HepG2 (cell line): ENCODE measurements around the gene CMIP. TPM values are rescaled to one million over a fixed set of nuclear protein-coding genes. Genes with fewer than 3 reads are reported as not detected.

Source experiments
- CBX5 ChIP-seq: sonication (generic); formaldehyde crosslinking; IDR thresholded peaks from 2 replicates; pipeline ENCODE4 v1.4.0; 2020; ENCODE audit warnings: missing genetic modification reagents, borderline replicate concordance
- DZIP1 ChIP-seq: sonication (generic); formaldehyde crosslinking; IDR thresholded peaks from 2 replicates; pipeline ENCODE4 v1.5.0; 2020; ENCODE audit warnings: mild to moderate bottlenecking, missing genetic modification reagents
- HMG20B ChIP-seq: conservative IDR thresholded peaks from 2 replicates; pipeline ENCODE4 v1.6.1; 2016; ENCODE audit warnings: missing genetic modification reagents, missing compliant biosample characterization
- HMGXB3 ChIP-seq: sonication (generic); formaldehyde crosslinking; IDR thresholded peaks from 2 replicates; pipeline ENCODE4 v1.4.0; 2020; ENCODE audit warnings: missing genetic modification reagents, borderline replicate concordance
- PRMT3 ChIP-seq: sonication (generic); formaldehyde crosslinking; IDR thresholded peaks from 2 replicates; pipeline ENCODE4 v1.8.1; 2022; ENCODE audit warnings: low read depth, mild to moderate bottlenecking, moderate library complexity, missing genetic modification reagents, borderline replicate concordance
- TCF7 ChIP-seq: sonication (generic); IDR thresholded peaks from 2 replicates; pipeline ENCODE4 v1.6.1; 2016; ENCODE audit warnings: antibody characterized with exemption, low read depth
- THAP7 ChIP-seq: sonication (generic); formaldehyde crosslinking; IDR thresholded peaks from 2 replicates; pipeline ENCODE4 v1.8.1; 2023; ENCODE audit warnings: mild to moderate bottlenecking, missing genetic modification reagents
- ZFP41 ChIP-seq: sonication (generic); formaldehyde crosslinking; IDR thresholded peaks from 2 replicates; pipeline ENCODE4 v1.4.0; 2020; ENCODE audit warnings: mild to moderate bottlenecking, missing genetic modification reagents, borderline replicate concordance
- polyA plus RNA-seq, 8 experiments: library from polyadenylated mRNA; depleted of rRNA in 3 of 8; stranded (reverse) in 7 of 8; unstranded in 1 of 8; fragments of >200 nt; fragmentation: Illumina TruSeq in 4 of 8; extraction: Trizol in 4 of 8; gene quantifications; 2 replicates each; pipeline versions ENCODE4 v1.2.1 to v1.2.3, GENCODE V29; 2011 to 2016; ENCODE audit warnings: low read depth in 4 of 8, missing spikeins in 1 of 8, mixed read lengths in 1 of 8; ENCODE audit not compliant: insufficient read depth in 1 of 8
- total RNA-seq, 5 experiments: library from RNA; depleted of rRNA; stranded (reverse); fragments of >200 nt; fragmentation: Illumina TruSeq; extraction: Trizol; gene quantifications; 2 replicates each; pipeline ENCODE4 v1.2.3, GENCODE V29; 2016; ENCODE audit warnings: low read depth in 1 of 5
- TF ChIP-seq, protein P1 (sequence below): sonication (generic); formaldehyde crosslinking; IDR thresholded peaks from 2 replicates; pipeline ENCODE4 v1.5.1; 2020; ENCODE audit warnings: mild to moderate bottlenecking, moderate library complexity, missing genetic modification reagents
- TF ChIP-seq, protein P2 (sequence below): sonication (generic); formaldehyde crosslinking; IDR thresholded peaks from 2 replicates; pipeline ENCODE4 v1.4.0; 2020; ENCODE audit warnings: mild to moderate bottlenecking, low read depth, missing genetic modification reagents
- TF ChIP-seq, protein P3 (sequence below): sonication (generic); formaldehyde crosslinking; IDR thresholded peaks from 2 replicates; pipeline ENCODE4 v1.4.0; 2020; ENCODE audit warnings: missing genetic modification reagents

CMIP gene
- total and polyA plus RNA-seq, 2 of the 13 experiments (the other 11 are each of a cell fraction or from before 2014, with no cell fraction given), result 10.9 to 18.1 TPM

DNA sequence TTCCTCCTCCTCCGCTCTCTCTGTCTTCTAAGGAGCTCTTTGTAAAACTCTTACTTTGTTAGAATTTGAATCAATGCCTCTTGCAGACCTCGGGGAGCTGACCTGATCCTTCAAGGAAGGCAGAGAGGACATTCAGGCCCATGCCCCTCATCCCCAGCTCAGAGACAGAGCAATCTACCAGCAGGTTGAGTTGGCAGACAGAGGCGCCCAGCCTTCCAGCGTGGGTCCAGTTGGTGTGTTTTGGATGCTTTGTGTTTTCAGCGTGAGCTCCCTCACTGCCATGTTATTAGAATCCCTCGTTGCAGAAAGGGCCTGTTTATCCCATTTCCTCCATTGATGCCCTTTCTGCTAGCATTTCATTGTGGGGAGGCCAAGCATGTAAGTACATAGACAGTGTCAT lies 167.1 kb downstream of the CMIP start (continued):
- no peak for TF ChIP-seq DZIP1
- no peak for TF ChIP-seq HMG20B (CRISPR knock-in tag)
- TF ChIP-seq THAP7 (CRISPR knock-in tag), result no peak
- no peak for TF ChIP-seq ZFP41 (CRISPR knock-in tag)
- TF ChIP-seq, protein P1, sequence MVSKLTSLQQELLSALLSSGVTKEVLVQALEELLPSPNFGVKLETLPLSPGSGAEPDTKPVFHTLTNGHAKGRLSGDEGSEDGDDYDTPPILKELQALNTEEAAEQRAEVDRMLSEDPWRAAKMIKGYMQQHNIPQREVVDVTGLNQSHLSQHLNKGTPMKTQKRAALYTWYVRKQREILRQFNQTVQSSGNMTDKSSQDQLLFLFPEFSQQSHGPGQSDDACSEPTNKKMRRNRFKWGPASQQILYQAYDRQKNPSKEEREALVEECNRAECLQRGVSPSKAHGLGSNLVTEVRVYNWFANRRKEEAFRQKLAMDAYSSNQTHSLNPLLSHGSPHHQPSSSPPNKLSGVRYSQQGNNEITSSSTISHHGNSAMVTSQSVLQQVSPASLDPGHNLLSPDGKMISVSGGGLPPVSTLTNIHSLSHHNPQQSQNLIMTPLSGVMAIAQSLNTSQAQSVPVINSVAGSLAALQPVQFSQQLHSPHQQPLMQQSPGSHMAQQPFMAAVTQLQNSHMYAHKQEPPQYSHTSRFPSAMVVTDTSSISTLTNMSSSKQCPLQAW (CRISPR knock-in tag), result no peak
- TF ChIP-seq, protein P2, sequence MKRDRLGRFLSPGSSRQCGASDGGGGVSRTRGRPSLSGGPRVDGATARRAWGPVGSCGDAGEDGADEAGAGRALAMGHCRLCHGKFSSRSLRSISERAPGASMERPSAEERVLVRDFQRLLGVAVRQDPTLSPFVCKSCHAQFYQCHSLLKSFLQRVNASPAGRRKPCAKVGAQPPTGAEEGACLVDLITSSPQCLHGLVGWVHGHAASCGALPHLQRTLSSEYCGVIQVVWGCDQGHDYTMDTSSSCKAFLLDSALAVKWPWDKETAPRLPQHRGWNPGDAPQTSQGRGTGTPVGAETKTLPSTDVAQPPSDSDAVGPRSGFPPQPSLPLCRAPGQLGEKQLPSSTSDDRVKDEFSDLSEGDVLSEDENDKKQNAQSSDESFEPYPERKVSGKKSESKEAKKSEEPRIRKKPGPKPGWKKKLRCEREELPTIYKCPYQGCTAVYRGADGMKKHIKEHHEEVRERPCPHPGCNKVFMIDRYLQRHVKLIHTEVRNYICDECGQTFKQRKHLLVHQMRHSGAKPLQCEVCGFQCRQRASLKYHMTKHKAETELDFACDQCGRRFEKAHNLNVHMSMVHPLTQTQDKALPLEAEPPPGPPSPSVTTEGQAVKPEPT (CRISPR knock-in tag), result no peak
- TF ChIP-seq HMGXB3 (CRISPR knock-in tag), result no peak
- TF ChIP-seq, protein P3, sequence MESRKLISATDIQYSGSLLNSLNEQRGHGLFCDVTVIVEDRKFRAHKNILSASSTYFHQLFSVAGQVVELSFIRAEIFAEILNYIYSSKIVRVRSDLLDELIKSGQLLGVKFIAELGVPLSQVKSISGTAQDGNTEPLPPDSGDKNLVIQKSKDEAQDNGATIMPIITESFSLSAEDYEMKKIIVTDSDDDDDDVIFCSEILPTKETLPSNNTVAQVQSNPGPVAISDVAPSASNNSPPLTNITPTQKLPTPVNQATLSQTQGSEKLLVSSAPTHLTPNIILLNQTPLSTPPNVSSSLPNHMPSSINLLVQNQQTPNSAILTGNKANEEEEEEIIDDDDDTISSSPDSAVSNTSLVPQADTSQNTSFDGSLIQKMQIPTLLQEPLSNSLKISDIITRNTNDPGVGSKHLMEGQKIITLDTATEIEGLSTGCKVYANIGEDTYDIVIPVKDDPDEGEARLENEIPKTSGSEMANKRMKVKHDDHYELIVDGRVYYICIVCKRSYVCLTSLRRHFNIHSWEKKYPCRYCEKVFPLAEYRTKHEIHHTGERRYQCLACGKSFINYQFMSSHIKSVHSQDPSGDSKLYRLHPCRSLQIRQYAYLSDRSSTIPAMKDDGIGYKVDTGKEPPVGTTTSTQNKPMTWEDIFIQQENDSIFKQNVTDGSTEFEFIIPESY (CRISPR knock-in tag), result no peak
- TF ChIP-seq CBX5 (CRISPR knock-in tag), result no peak
- TF ChIP-seq TCF7, result no peak
- TF ChIP-seq PRMT3 (CRISPR knock-in tag), result no peak
